GM12878 (cell line): ENCODE measurements around the gene NF1.

Experiments
- ATF7 ChIP-seq: fragments of 450-650 bp; IDR thresholded peaks from 2 replicates; pipeline ENCODE4 v1.6.1; 2016; ENCODE audit warnings: low read depth, mild to moderate bottlenecking
- BACH1 ChIP-seq: fragments of 450-650 bp; IDR thresholded peaks from 2 replicates; pipeline ENCODE4 v1.6.1; 2017; ENCODE audit warnings: mild to moderate bottlenecking, borderline replicate concordance
- FOXK2 ChIP-seq: fragments of 450-650 bp; IDR thresholded peaks from 2 replicates; pipeline ENCODE4 v1.6.1; 2017; ENCODE audit warnings: mild to moderate bottlenecking, moderate library complexity
- TF ChIP-seq, protein P1 (sequence below), 3 experiments: IDR thresholded peaks in 2 of 3; conservative IDR thresholded peaks in 1 of 3; 2 replicates each; pipeline ENCODE4 v1.5.1; 2011; ENCODE audit warnings: low read depth in 3 of 3, low read length in 3 of 3, mild to moderate bottlenecking in 3 of 3, control low read depth in 2 of 3, moderate library complexity in 2 of 3, inconsistent platforms in 1 of 3, mixed read lengths in 1 of 3; ENCODE audit not compliant: control insufficient read depth in 2 of 3, insufficient read depth in 1 of 3; ENCODE audit errors: extremely low read depth in 1 of 3

DNA sequence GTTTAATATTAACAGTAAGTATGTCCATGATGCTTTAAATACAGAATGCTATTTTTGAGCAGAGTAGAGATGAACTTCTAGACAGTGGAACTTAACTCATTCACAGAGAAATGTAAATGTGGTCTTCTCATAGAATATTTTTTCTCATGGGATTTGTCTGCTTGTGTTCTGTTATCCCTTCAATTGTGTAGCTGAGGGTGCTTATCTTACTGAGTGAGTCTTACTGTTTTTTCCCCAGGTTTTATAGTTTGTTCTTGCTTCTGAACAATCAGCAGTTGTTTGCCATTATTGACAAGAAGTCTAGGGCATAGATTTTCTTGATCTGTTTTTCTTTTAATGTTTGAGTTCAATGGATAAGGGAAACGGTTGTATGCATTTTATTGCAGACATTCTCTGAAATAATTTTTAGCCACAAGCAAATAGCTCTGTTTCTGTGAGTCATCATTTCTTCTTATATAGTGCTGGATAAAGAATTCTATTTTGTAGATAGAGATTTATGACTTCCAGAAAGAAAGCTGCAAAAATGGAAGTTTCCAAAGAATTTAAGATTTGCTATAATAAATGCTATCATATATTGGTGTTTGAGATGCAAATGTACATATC, 60.5 kb downstream of the NF1 start:
- TF ChIP-seq FOXK2 (no peak), ATF7 (no peak), BACH1 (no peak)
- TF ChIP-seq, protein P1, sequence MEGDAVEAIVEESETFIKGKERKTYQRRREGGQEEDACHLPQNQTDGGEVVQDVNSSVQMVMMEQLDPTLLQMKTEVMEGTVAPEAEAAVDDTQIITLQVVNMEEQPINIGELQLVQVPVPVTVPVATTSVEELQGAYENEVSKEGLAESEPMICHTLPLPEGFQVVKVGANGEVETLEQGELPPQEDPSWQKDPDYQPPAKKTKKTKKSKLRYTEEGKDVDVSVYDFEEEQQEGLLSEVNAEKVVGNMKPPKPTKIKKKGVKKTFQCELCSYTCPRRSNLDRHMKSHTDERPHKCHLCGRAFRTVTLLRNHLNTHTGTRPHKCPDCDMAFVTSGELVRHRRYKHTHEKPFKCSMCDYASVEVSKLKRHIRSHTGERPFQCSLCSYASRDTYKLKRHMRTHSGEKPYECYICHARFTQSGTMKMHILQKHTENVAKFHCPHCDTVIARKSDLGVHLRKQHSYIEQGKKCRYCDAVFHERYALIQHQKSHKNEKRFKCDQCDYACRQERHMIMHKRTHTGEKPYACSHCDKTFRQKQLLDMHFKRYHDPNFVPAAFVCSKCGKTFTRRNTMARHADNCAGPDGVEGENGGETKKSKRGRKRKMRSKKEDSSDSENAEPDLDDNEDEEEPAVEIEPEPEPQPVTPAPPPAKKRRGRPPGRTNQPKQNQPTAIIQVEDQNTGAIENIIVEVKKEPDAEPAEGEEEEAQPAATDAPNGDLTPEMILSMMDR (IDR thresholded peaks at IDR 0.05 in 2 of 3, conservative IDR thresholded peaks at IDR 0.05 in 1 of 3; ENCODE audit: control insufficient read depth in 2 of 3, extremely low read depth in 1 of 3, insufficient read depth in 1 of 3, low read depth in 3 of 3, low read length in 3 of 3) = no peak
